H9 (cell line): ENCODE results near the gene IQGAP2. TPM values are rescaled to one million over a fixed set of nuclear protein-coding genes. Genes with fewer than 3 reads are reported as not detected.

Source experiments
- DNase-seq: peaks from one replicate; pipeline ENCODE4 v3.0.0-alpha.2; 2017
- H2AFZ ChIP-seq: one replicate; pipeline ENCODE4 v1.6.1; 2013; ENCODE audit warnings: mild to moderate bottlenecking, low read length, control low read depth, moderate library complexity
- H2AK5ac ChIP-seq: 2 replicates; pipeline ENCODE4 v1.6.1; 2013; ENCODE audit warnings: low read length, control low read depth, mixed read lengths; ENCODE audit not compliant: insufficient read length
- H2BK120ac ChIP-seq: one replicate; pipeline ENCODE4 v1.6.1; 2013; ENCODE audit warnings: low read depth, mild to moderate bottlenecking, low read length, control low read depth, inconsistent platforms; ENCODE audit not compliant: poor library complexity, severe bottlenecking
- H2BK12ac ChIP-seq: 2 replicates; pipeline ENCODE4 v1.6.1; 2013; ENCODE audit warnings: low read length, control low read depth, mixed read lengths, low read depth; ENCODE audit not compliant: insufficient read length
- H2BK15ac ChIP-seq: 2 replicates; pipeline ENCODE4 v1.6.1; 2013; ENCODE audit warnings: low read depth, low read length, control low read depth
- H2BK20ac ChIP-seq: one replicate; pipeline ENCODE4 v1.6.1; 2013; ENCODE audit warnings: low read depth, mild to moderate bottlenecking, low read length, control low read depth, inconsistent platforms; ENCODE audit not compliant: poor library complexity, severe bottlenecking
- H2BK5ac ChIP-seq: 2 replicates; pipeline ENCODE4 v1.6.1; 2013; ENCODE audit warnings: low read length, control low read depth, mixed read lengths; ENCODE audit not compliant: insufficient read length
- H3K14ac ChIP-seq: 2 replicates; pipeline ENCODE4 v1.6.1; 2013; ENCODE audit warnings: low read length, control low read depth; ENCODE audit not compliant: insufficient read depth
- H3K18ac ChIP-seq: 2 replicates; pipeline ENCODE4 v1.6.1; 2013; ENCODE audit warnings: low read depth, mild to moderate bottlenecking, mixed read lengths, low read length, control low read depth; ENCODE audit not compliant: insufficient read length
- H3K23ac ChIP-seq: 2 replicates; pipeline ENCODE4 v1.6.1; 2013; ENCODE audit warnings: low read length, control low read depth, mixed read lengths, low read depth; ENCODE audit not compliant: insufficient read length
- H3K23me2 ChIP-seq: 2 replicates; pipeline ENCODE4 v1.6.1; 2013; ENCODE audit warnings: low read depth, mild to moderate bottlenecking, mixed read lengths, low read length, control low read depth; ENCODE audit not compliant: insufficient read length, poor library complexity, severe bottlenecking
- H3K27ac ChIP-seq: 2 replicates; pipeline ENCODE4 v1.5.1; 2013; ENCODE audit warnings: low read length, control low read depth, mixed read lengths, low read depth; ENCODE audit not compliant: insufficient read length
- H3K27me3 ChIP-seq: 2 replicates; pipeline ENCODE4 v1.6.1; 2013; ENCODE audit warnings: low read length, control low read depth, inconsistent platforms; ENCODE audit not compliant: insufficient read depth
- H3K4ac ChIP-seq: 2 replicates; pipeline ENCODE4 v1.6.1; 2013; ENCODE audit warnings: low read depth, mild to moderate bottlenecking, control low read depth, inconsistent platforms, low read length, moderate library complexity
- H3K4me1 ChIP-seq: 2 replicates; pipeline ENCODE4 v1.6.1; 2013; ENCODE audit warnings: low read length, control low read depth, inconsistent platforms; ENCODE audit not compliant: insufficient read depth
- H3K4me2 ChIP-seq: 2 replicates; pipeline ENCODE4 v1.6.1; 2013; ENCODE audit warnings: low read length, control low read depth, mixed read lengths; ENCODE audit not compliant: insufficient read length, insufficient read depth
- H3K56ac ChIP-seq: 2 replicates; pipeline ENCODE4 v1.6.1; 2013; ENCODE audit warnings: low read depth, mild to moderate bottlenecking, mixed read lengths, low read length, control low read depth; ENCODE audit not compliant: insufficient read length
- H3K79me1 ChIP-seq: 2 replicates; pipeline ENCODE4 v1.6.1; 2013; ENCODE audit warnings: low read depth, mild to moderate bottlenecking, moderate library complexity, low read length, control low read depth, inconsistent platforms; ENCODE audit not compliant: insufficient read depth, poor library complexity, severe bottlenecking
- H3K79me2 ChIP-seq: 2 replicates; pipeline ENCODE4 v1.6.1; 2013; ENCODE audit warnings: low read length, control low read depth, inconsistent platforms; ENCODE audit not compliant: insufficient read depth
- H3K9ac ChIP-seq: 2 replicates; pipeline ENCODE4 v1.6.1; 2013; ENCODE audit warnings: low read length, control low read depth, mixed read lengths; ENCODE audit not compliant: insufficient read length; ENCODE audit errors: extremely low read depth
- H3K9me3 ChIP-seq: one replicate; pipeline ENCODE4 v1.6.1; 2013; ENCODE audit warnings: low read depth, low read length, inconsistent platforms; ENCODE audit not compliant: control insufficient read depth
- H3T11ph ChIP-seq: one replicate; pipeline ENCODE4 v1.6.1; 2013; ENCODE audit warnings: mild to moderate bottlenecking, low read length, control low read depth, inconsistent platforms
- H4K20me1 ChIP-seq: one replicate; pipeline ENCODE4 v1.6.1; 2013; ENCODE audit not compliant: control insufficient read depth, insufficient read length, insufficient read depth
- H4K5ac ChIP-seq: 2 replicates; pipeline ENCODE4 v1.6.1; 2013; ENCODE audit warnings: low read depth, mild to moderate bottlenecking, mixed read lengths, low read length, control low read depth; ENCODE audit not compliant: insufficient read length
- H4K8ac ChIP-seq: replicated peaks from 2 replicates; pipeline ENCODE4 v1.6.1; 2013; ENCODE audit warnings: low read length, control low read depth, mixed read lengths, low read depth; ENCODE audit not compliant: insufficient read length
- H4K91ac ChIP-seq: 2 replicates; pipeline ENCODE4 v1.6.1; 2013; ENCODE audit warnings: low read depth, mild to moderate bottlenecking, moderate library complexity, mixed read lengths, low read length, control low read depth; ENCODE audit not compliant: insufficient read length
- H3K27ac Mint-ChIP-seq, 3 experiments: 2 replicates in 2 of 3; 3 replicates in 1 of 3; pipeline ENCODE4 v1.8.0; 2020 to 2021; ENCODE audit warnings: mixed read lengths in 3 of 3, mild to moderate bottlenecking in 1 of 3, moderate library complexity in 1 of 3
- H3K27me3 Mint-ChIP-seq: 2 replicates; pipeline ENCODE4 v1.8.0; 2021; ENCODE audit warnings: low read depth, mild to moderate bottlenecking, moderate library complexity, mixed read lengths
- H3K36me3 Mint-ChIP-seq, 3 experiments: 2 replicates in 2 of 3; 3 replicates in 1 of 3; pipeline ENCODE4 v1.8.0; 2020 to 2021; ENCODE audit warnings: low read depth in 3 of 3, mixed read lengths in 3 of 3; ENCODE audit not compliant: insufficient read depth in 1 of 3
- H3K4me1 Mint-ChIP-seq, 2 experiments: 2 replicates each; pipeline ENCODE4 v1.8.0; 2020; ENCODE audit warnings: mixed read lengths in 2 of 2
- H3K4me3 Mint-ChIP-seq, 2 experiments: 2 replicates in 1 of 2; 3 replicates in 1 of 2; pipeline ENCODE4 v1.8.0; 2020 to 2021; ENCODE audit warnings: mild to moderate bottlenecking in 2 of 2, mixed read lengths in 2 of 2, moderate library complexity in 1 of 2
- H3K9me3 Mint-ChIP-seq, 2 experiments: 2 replicates in 1 of 2; 3 replicates in 1 of 2; pipeline ENCODE4 v1.8.0; 2020; ENCODE audit warnings: mild to moderate bottlenecking in 2 of 2, mixed read lengths in 2 of 2, moderate library complexity in 1 of 2
- WGBS: extraction: QIAGEN DNeasy Blood & Tissue Kit; methylation state at CpG from one replicate; pipeline ENCODE4 v1.1.7; 2013; ENCODE audit warnings: missing lambda C conversion rate, low lambda C conversion rate, mixed read lengths; ENCODE audit not compliant: insufficient read length; ENCODE audit errors: extremely low coverage; 5-methylcytosine and 5-hydroxymethylcytosine counted together
- total RNA-seq: library from RNA; stranded (reverse); gene quantifications from 2 replicates; pipeline ENCODE4 v1.2.1, GENCODE V29; 2021
- TF ChIP-seq, protein P1 (sequence below): fragments of 200-600 bp; sonication (generic); conservative IDR thresholded peaks from 3 replicates; pipeline ENCODE4 v1.8.0; 2021; ENCODE audit warnings: antibody characterized with exemption, mild to moderate bottlenecking

The IQGAP2 gene
- total RNA-seq, 1 experiment from 2014 or later: 22.5 TPM

DNA sequence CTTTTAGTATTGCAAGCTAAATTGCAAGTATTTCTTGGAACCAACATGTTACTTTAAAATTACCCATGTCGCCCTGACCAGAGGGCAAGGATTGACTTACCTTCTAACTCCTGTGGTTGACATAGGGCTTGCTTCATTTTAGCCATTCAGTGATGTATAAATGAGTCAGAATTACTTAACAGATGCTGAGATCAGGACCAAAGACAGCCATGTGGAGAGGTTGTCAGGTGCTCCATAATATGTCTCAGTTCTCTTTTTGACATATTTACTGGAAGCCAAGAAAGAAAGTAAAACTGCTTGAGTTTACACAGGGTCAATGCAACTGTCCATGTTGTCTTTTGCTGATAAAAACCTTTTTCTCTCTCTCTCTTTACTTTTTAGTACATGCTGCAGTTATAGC lies 186.9 kb downstream of the IQGAP2 start:
- Mint-ChIP-seq H3K4me3 (no peak overlapping the region), H3K27me3 (no peaks in the 10 kb centered on the region), H3K36me3 (peaks cover 0 to 3% (median 2%) of the 10 kb centered on the region in 3 experiments; a peak in 1 of 7 replicates), H3K9me3 (no peaks in the 10 kb centered on the region), H3K4me1 (no peaks in the 10 kb centered on the region), H3K27ac (no peak overlapping the region)
- no peak overlapping the region for H3K4ac ChIP-seq
- no peak overlapping the region for H2AFZ ChIP-seq
- H2AK5ac ChIP-seq: no peak overlapping the region
- H3K9ac ChIP-seq: no peak overlapping the region
- H3K23ac ChIP-seq: no peak overlapping the region
- no peaks in the 10 kb centered on the region for H3K4me1 ChIP-seq
- H4K20me1 ChIP-seq: no peaks in the 10 kb centered on the region
- no peak overlapping the region for H2BK5ac ChIP-seq
- H3T11ph ChIP-seq: no peak overlapping the region
- H4K91ac ChIP-seq: no peak overlapping the region
- no peak overlapping the region for H3K18ac ChIP-seq
- H4K5ac ChIP-seq: no peak overlapping the region
- no peak overlapping the region for H3K56ac ChIP-seq
- DNase-seq: no peak
- no peak overlapping the region for H3K27ac ChIP-seq
- H3K23me2 ChIP-seq: no peaks in the 10 kb centered on the region
- H3K14ac ChIP-seq: no peak overlapping the region
- WGBS: no CpG with 5 or more reads among the region's 1 CpG
- no peak overlapping the region for H3K4me2 ChIP-seq
- H3K27me3 ChIP-seq: no peaks in the 10 kb centered on the region
- H4K8ac ChIP-seq: no peak overlapping the region
- no peak overlapping the region for H2BK15ac ChIP-seq
- H3K79me2 ChIP-seq: no peaks in the 10 kb centered on the region
- H3K9me3 ChIP-seq: no peaks in the 10 kb centered on the region
- H3K79me1 ChIP-seq: no peaks in the 10 kb centered on the region
- no peak overlapping the region for H2BK20ac ChIP-seq
- no peak overlapping the region for H2BK12ac ChIP-seq
- no peak overlapping the region for H2BK120ac ChIP-seq
- TF ChIP-seq, protein P1, sequence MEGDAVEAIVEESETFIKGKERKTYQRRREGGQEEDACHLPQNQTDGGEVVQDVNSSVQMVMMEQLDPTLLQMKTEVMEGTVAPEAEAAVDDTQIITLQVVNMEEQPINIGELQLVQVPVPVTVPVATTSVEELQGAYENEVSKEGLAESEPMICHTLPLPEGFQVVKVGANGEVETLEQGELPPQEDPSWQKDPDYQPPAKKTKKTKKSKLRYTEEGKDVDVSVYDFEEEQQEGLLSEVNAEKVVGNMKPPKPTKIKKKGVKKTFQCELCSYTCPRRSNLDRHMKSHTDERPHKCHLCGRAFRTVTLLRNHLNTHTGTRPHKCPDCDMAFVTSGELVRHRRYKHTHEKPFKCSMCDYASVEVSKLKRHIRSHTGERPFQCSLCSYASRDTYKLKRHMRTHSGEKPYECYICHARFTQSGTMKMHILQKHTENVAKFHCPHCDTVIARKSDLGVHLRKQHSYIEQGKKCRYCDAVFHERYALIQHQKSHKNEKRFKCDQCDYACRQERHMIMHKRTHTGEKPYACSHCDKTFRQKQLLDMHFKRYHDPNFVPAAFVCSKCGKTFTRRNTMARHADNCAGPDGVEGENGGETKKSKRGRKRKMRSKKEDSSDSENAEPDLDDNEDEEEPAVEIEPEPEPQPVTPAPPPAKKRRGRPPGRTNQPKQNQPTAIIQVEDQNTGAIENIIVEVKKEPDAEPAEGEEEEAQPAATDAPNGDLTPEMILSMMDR: no peak
